T47D (cell line): ENCODE results near the gene UBAP1.

Source experiments
- DNase-seq, 2 experiments: peaks; one replicate each; pipeline versions ENCODE4 v3.0.0 to v3.0.0-alpha.2; 2011 to 2012; ENCODE audit warnings: low read depth in 1 of 2, low spot score in 1 of 2
- JUND ChIP-seq: IDR thresholded peaks from 2 replicates; pipeline ENCODE4 v1.6.1; 2012; ENCODE audit warnings: low read depth
- in situ Hi-C: cut with HindIII; loops from 2 replicates; pipeline ENCODE4 v1.10.0; 2016; ENCODE audit warnings: low sequenced_read_pairs, low pct_unique_long_range_greater_than_20kb

Gene UBAP1

DNA sequence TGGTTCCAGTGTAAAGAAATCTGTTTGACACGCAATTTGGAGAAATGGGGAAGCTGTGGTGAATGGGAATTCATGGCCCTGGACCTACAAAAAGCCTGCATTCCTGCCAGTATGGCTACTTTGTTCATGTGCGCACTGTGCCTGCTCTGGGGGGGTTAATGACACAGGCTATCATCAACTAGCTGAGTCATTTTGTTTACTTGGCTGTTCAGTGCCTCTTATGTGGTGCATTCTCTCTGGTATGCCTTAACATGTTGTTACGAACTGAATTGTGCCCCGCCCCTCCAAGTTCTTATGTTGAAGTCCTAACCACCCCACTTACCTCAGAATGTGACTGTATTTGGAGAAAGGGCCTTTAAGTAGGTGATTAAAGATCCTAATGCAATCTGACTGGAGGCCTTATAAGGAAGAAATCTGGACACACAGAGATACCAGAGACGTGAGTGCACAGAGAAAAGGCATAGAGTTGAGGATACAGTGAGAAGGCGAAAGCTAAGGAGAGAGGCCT lies 20.4 kb upstream of the UBAP1 start:
- in situ Hi-C loops, result no loop called here
- no peak for DNase-seq
- no peak for TF ChIP-seq JUND

DNA sequence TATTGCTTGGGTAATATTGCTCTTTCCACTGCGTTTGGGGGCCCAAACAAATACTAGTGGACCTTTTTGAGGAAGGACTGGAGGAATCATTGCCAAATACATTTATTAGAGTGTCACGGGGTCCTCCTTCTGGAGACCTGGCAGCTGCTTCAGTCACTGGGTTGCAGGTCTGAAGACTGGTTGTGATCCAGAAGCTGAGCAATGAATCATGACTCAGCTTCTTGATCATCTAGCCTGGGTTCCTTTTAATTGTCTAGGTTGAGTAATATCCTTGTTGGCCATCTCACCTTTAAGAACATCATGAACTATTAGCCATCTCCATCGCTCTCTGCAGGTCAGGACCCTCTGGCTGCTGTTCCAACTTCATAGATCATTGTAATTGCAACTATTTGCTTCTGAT lies 15.4 kb upstream of the UBAP1 start:
- no peak for TF ChIP-seq JUND
- in situ Hi-C loops, result no loop called here
- DNase-seq, result no peak

DNA sequence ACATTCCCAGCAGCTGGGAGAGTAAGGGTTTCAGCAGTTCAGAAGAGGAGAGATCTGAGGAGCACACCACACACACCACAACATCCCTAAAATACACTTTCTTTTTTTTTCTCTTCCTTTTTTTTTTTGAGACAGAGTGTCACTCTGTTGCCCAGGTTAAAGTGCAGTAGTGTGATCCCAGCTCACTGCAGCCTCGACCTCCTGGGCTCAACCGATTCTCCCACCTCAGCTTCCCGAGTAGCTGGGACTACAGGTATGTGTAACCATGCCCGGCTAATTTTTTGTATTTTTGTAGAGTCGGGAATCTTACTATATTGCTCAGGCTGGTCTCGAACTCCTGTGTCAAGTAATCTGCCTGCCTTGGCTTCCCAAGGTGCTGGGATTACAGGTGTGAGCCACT lies 9.7 kb upstream of the UBAP1 start:
- in situ Hi-C loops, result no loop called here
- TF ChIP-seq JUND, result no peak
- no peak for DNase-seq

DNA sequence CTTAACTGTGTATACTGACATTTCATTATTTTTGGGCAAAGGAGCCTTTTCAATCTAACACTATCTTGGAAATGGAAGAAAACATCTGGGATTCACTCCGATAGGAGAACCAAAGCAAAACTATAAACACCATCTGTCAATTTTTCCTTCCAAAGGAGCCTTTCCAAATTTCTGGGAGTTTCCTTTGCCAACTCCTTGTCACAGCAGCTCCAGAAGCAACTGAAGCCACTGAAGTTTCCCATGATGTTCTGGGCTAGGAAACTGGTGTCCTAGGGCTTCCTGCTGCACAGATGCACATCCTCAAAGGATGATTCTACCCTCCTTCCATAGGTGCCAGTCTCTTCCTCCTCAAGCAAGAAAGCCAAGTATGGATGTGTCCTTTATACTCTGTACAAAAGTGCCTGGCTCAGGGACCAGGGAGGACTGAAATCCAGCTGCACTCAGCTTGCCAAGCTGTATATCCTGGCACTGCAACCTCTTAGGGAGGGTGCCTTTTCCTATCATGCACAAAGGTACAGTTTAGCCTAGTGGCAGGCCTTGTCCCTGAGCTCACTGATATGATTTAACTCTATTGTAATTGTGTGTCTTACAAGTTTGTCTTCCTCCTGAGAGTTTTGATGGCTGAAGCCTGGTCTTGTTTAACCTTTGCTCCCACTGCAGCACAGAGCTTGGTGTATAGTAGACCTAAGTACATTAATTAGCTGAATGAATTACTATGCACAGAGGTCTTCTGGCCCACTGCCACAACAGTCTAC lies 8.4 kb upstream of the UBAP1 start:
- DNase-seq, result no peak
- TF ChIP-seq JUND, result no peak
- in situ Hi-C loops, result no loop called here

DNA sequence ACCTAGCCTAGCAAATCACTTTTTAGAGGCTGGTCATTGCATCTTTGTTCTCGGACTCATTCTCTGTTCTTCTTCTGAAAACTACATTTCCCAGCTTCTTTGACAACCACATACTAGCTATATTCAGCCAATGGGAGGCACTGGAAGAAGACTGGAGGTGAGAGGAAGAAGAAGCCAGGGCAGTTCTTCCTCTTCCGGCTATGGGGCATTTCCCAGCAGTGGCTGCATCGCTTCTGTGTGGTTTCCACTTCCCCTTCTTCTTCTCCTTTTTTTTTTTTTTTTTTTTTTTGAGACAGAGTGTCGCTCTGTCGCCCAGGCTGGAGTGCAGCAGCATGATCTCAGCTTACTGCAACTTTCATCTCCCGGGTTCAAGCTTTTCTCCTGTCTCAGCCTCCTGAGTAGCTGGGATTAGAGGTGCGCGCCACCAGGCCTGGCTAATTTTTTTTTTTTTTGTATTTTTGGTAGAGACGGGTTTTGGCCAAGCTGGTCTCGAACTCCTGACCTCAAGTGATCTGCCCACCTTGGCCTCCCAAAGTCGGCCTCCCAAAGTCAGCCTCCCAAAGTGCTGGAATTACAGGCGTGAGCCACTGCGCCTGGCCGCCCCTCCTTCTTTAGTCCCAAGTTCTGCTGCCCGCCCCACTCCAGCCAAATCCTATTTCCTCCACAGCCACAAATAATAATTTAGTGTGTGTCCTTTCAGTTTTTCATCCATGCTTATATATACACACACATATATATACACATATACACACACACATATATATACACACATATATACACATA lies 6.9 kb upstream of the UBAP1 start:
- in situ Hi-C loops, result no loop called here
- no peak for DNase-seq
- no peak for TF ChIP-seq JUND

DNA sequence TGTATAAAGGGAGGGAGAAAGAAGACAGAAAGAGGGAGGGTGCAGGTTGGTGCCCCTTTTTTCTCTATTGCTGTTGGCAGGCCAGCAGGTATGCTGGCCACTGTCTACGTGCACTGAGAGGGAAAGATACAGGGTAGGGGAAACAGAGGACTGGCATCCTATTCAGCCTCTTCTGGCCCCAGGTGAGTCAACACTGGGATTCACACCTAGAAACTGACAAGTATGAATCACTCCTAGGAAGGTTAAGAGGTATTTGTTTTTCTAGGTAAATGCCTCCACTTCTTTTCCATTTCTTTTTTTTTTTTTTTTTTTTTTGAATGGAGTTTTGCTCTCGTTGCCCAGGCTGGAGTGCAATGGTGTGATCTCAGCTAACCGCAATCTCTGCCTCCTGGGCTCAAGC lies 2.8 kb upstream of the UBAP1 start:
- no peak for TF ChIP-seq JUND
- in situ Hi-C loops, result no loop called here
- no peak for DNase-seq

DNA sequence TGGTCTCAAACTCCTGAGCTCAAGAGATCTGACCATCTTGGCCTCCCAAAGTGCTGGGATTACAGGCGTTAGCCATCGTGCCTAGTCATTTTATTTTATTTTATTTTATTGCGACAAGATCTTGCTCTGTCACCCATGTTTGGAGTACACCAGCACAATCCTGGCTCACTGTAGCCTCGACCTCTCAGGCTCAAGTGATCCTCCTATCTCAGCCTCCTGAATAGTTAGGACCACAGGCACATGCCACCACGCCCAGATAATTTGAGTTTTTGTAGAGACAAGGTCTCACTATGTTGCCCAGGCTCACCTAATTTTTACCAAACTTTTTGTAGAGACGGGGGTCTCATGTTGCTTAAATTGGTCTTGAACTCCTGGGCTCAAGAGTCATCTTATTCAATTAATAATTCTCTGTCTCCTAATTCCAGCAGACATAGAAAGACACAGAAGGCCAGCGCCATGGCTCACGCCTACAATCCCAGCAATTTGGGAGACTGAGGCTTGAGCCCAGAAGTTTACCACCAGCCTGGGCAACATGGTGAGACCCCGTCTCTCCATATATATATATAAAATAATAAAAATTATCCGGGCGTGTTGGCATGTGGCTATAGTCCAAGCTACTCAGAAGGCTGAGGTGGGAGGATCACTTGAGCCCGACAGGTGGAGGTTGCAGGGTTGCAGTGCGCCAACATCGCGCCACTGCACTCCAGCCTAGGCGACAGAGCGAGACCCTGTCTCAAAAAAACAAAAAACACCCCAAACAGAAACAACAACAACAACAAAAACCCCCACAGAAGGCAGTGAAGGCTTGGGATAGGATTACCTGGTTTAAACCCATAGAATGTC lies 1.0 kb upstream of the UBAP1 start:
- in situ Hi-C loops, result no loop called here
- no peak for DNase-seq
- no peak for TF ChIP-seq JUND

DNA sequence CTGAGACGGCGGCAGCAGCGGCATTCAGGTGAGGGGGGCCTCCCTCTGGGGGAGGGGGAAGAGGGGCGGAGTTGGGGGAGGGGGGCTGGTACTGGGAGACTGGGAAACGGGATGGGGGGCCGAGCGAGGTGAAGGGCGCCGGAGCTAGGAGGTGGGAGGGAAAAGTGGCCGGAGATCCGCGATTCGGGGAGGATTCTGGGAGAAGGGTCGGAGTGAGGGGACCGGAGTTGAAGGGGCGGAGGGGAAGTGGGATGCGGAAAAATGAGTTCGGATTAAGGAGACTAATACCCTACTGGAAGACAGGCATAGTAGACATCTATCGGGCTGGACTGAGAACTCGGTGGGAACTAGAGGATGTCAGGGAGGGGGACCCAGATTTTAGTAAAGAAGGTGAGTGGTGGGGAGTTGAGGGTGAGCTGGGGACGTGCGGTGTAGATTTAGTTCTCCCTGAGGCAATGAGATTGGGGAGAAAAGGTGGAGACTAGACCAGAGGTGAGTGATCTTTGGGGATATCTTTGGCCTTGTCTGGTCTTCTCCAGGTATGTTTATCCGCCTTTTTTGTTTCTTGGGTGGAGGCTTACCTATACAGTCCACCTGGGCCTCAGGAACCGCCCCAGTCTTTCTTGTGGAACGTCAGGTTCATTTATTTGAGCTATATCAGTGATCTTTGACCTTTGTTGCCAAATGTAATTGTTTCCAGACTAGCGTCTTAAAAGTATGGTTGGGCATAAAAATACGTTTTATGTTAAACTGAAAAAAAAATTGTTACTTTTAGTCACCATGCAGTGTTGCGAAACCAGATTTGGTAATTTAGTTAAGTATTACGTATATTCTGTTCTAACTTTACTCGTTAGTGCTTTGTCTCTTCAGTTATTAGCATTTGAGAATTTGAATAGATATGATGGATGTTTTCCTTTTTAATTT lies 632 bp downstream of the UBAP1 start:
- in situ Hi-C loops, result no loop called here
- TF ChIP-seq JUND, result no peak
- DNase-seq, result peak in 1 of 2 experiments; percentile 29

DNA sequence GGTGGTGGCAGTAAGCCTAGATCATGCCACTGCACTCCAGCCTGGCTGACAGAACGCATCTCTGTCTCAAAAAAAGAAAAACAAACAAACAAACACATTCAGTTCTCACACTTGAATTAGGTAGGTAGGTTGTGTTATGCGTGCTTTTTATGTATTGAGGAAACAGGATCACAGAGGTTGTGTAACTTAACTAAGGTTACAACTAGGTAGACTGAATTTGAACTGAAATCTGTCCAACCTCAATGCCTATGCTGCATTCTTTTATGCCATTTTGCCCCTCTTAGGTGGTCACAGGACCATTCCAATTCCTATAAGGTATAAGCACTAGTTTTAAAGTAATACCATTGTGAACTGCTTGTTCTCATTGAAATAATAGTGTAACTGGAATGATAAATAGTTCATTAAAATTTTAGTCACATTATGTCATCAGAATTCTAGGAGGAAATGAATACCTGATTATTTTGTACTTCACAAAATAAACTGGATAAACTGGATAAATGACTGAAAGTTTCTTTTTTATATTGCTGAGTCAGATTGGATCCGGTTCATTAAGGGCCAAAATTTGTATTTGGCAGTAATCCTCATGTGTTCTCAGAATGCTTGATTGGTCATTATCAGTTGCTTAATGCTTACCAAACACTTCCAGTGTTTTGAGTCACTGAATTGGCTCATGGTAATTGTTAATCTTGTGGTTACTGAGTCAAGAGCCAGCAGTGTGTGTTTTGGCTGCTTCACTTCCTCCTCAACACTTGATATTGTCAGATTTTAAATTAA lies 7.1 kb downstream of the UBAP1 start:
- DNase-seq, result peak; percentile 1 to 46
- TF ChIP-seq JUND, result no peak
- in situ Hi-C loops, result no loop called here

DNA sequence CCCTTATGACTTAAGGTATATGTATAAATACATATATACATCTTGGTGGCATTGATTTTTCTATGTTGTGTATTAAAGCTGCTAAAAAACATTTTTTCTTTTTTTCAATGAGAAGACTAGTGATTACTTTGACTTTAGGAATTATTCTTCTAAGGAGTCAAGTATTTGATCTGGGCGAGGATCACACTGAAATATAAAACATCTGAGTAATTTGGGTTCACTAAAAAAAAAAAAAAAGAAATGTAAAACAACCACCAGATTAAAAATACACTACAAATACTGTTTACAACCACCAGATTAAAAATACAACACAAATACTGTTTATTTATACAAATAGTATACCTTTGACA lies 9.0 kb downstream of the UBAP1 start:
- DNase-seq, result no peak
- TF ChIP-seq JUND, result no peak
- in situ Hi-C loops, result no loop called here
